Sigmoid colon (tissue), 3 donors: ENCODE data around the gene ABLIM1.
A peak's percentile ranks its signal among the peaks of the same experiment; 100 is the strongest.

Experiments used
- CTCF ChIP-seq, 4 experiments: fragments of 450-650 bp in 3 of 4; fragments of 200-600 bp in 1 of 4; IDR thresholded peaks; one replicate each; pipeline ENCODE4 v1.5.1; 2016 to 2019; ENCODE audit warnings: antibody characterized with exemption in 4 of 4, mild to moderate bottlenecking in 3 of 4, moderate library complexity in 2 of 4
- POLR2A ChIP-seq, 2 donors: fragments of 450-650 bp; IDR thresholded peaks; one replicate each; pipeline ENCODE4 v1.6.1; 2016; ENCODE audit warnings: antibody characterized with exemption in 2 of 2, mild to moderate bottlenecking in 2 of 2, moderate library complexity in 2 of 2

- TF ChIP-seq CTCF (IDR thresholded peaks at IDR 0.05): peak in 3 of 4 experiments; percentile 23 to 28 (median 26)
- TF ChIP-seq POLR2A (IDR thresholded peaks at IDR 0.05): no peak
Observed at GRCh38 chr10:114703377-114704107, 45.5 kb upstream of the ABLIM1 start.
